ENCODE data around the gene CFAP251.

GRCh38 chr12:121986489-121987245, 68.3 kb downstream of the CFAP251 start:
- no peak for TF ChIP-seq CTCF (conservative IDR thresholded peaks at IDR 0.05; ENCODE audit: low read depth, low read length)
- no peak for TF ChIP-seq EZH2 (IDR thresholded peaks at IDR 0.05; ENCODE audit: low read length, unreplicated experiment)
